ENCODE results near the gene SWT1. TPM values are rescaled to one million over a fixed set of nuclear protein-coding genes. Genes with fewer than 3 reads are reported as not detected.

SWT1 gene
- total and polyA plus RNA-seq, 2 of the 13 experiments (the other 11 are each of a cell fraction or from before 2014, with no cell fraction given), result 1.7 to 2.5 TPM

DNA sequence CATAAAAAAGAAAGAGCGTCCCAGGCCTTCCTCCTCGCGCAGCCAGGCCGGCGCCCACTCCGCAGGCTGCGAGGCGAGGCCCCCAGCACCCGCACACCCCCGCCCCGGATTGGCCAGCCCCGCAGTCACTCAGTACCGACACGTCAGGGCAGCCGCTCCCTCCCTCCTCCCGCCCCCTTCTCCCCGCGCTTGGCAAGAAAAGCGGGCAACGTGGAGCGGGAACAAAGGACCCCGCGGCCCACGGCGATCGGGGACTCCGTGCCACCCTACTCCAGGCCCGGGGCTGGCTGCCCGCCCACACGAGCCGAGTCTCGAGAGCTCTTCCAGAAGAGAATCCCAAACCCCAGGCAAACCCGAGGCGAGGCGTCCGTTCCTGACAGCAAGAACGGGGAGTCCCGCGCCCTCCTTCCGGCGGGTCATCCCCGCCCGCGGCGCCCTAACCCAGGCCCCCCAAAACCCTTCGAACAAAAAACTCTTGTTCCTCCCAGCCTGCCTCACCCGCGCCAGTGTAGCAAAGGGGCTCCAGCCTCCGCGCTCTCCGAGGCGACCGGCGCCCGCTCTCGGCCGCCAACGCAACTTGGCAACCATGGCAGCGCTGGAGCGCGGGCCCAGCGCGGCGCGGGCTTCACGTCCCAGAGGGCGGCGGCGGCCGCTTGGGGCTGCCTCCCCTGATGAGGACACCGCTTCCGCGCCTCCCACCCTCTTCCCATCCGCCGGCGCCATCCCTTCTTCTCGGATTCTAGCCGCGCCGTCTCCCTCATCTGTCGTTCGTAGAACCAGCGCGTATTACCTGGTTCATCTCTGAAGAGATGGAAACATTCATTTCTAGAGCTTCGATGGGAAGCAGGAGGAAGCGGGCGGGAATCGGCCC is 159.4 kb downstream of the SWT1 start (continued):
- TF ChIP-seq, protein P1, sequence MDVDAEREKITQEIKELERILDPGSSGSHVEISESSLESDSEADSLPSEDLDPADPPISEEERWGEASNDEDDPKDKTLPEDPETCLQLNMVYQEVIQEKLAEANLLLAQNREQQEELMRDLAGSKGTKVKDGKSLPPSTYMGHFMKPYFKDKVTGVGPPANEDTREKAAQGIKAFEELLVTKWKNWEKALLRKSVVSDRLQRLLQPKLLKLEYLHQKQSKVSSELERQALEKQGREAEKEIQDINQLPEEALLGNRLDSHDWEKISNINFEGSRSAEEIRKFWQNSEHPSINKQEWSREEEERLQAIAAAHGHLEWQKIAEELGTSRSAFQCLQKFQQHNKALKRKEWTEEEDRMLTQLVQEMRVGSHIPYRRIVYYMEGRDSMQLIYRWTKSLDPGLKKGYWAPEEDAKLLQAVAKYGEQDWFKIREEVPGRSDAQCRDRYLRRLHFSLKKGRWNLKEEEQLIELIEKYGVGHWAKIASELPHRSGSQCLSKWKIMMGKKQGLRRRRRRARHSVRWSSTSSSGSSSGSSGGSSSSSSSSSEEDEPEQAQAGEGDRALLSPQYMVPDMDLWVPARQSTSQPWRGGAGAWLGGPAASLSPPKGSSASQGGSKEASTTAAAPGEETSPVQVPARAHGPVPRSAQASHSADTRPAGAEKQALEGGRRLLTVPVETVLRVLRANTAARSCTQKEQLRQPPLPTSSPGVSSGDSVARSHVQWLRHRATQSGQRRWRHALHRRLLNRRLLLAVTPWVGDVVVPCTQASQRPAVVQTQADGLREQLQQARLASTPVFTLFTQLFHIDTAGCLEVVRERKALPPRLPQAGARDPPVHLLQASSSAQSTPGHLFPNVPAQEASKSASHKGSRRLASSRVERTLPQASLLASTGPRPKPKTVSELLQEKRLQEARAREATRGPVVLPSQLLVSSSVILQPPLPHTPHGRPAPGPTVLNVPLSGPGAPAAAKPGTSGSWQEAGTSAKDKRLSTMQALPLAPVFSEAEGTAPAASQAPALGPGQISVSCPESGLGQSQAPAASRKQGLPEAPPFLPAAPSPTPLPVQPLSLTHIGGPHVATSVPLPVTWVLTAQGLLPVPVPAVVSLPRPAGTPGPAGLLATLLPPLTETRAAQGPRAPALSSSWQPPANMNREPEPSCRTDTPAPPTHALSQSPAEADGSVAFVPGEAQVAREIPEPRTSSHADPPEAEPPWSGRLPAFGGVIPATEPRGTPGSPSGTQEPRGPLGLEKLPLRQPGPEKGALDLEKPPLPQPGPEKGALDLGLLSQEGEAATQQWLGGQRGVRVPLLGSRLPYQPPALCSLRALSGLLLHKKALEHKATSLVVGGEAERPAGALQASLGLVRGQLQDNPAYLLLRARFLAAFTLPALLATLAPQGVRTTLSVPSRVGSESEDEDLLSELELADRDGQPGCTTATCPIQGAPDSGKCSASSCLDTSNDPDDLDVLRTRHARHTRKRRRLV (CRISPR knock-in tag; IDR thresholded peaks at IDR 0.05), result 0 out of 2 replicates have a peak, but pooled peaks have one; percentile 4
- no peak for TF ChIP-seq ZNF512 (CRISPR knock-in tag; IDR thresholded peaks at IDR 0.05)
- peak; percentile 4; the same call in 1 of the 2 replicates for TF ChIP-seq RAD21 (CRISPR knock-in tag; IDR thresholded peaks at IDR 0.05)
- TF ChIP-seq MTA1 (CRISPR knock-in tag; IDR thresholded peaks at IDR 0.05; ENCODE audit: borderline replicate concordance), result no peak

Data from HepG2 (cell line).